ENCODE measurements around the gene TMEM132E.

The TMEM132E gene

DNA sequence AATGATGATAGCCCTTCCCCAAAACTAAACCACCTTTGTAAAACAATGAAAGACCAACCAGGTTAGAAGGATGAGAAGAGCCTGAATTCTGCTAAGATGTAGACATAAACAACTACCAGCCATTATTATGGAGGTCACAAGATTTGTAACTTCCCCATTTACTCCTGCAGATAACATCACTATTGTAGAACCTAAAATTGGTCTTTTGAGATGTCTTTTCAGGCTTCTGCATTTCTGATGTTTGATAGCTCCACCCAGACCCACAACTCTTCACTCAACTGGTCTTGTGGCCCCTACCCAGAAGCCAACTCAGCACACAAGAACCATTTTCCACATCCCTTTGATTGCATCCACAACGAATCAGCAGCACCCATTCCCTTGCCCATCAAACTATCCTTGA is 100.8 kb downstream of the TMEM132E start:
- Mint-ChIP-seq H3K9me3 (no peaks in the 10 kb centered on the region), H3K4me1 (ENCODE audit: low read depth) (no peaks in the 10 kb centered on the region), H3K27me3 (ENCODE audit: low read depth) (no peaks in the 10 kb centered on the region), H3K36me3 (ENCODE audit: low read depth) (no peaks in the 10 kb centered on the region), H3K4me3 (no peak overlapping the region), H3K27ac (no peak overlapping the region)
- no peak for DNase-seq (ENCODE audit: low spot score)

DNA sequence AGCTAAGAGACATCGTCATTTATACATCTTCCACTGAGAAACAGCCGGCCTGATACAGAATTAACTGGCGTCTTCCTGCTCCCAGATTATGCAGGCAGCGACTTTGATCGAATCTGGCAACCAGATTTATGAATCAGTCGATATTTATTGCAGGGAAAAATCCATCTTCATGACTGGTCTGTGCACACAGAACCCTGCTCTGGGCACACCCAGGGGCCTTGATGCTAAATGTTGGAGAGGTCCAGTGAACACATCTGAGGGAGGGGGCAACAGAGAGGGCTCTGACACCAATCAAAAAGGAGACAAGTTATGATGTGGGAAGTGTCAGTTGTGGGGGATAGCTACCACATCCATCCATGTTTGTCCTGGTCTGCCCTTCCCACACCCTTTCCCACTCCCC is 102.9 kb downstream of the TMEM132E start:
- H3K4me3 Mint-ChIP-seq: no peak overlapping the region
- DNase-seq (ENCODE audit: low spot score): no peak
- H3K27me3 Mint-ChIP-seq (ENCODE audit: low read depth): peaks cover 3% of the 10 kb centered on the region
- no peaks in the 10 kb centered on the region for H3K36me3 Mint-ChIP-seq (ENCODE audit: low read depth)
- H3K27ac Mint-ChIP-seq: no peak overlapping the region
- H3K4me1 Mint-ChIP-seq (ENCODE audit: low read depth): no peaks in the 10 kb centered on the region
- H3K9me3 Mint-ChIP-seq: no peaks in the 10 kb centered on the region

DNA sequence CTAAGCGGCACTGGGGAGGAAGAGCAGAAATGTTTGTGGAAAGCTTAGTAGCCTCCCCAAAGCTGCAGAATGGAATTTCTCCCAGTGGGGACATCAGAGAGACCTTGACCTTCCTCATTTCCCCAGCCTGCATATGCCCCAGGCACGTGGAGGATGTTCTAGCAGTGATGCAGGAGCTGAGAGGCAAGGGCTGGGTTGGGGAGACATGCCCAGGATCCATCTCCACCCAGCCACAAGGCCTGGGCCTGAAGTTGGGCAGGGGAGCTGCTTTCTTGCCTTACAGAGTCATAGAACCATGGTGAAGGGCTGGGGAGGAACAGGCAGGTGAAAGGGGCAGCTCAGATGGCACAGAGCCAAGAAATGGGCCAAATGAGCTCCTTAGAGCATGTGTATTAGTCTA is 104.0 kb downstream of the TMEM132E start:
- H3K9me3 Mint-ChIP-seq: no peaks in the 10 kb centered on the region
- no peak for DNase-seq (ENCODE audit: low spot score)
- no peak overlapping the region for H3K4me3 Mint-ChIP-seq
- H3K36me3 Mint-ChIP-seq (ENCODE audit: low read depth): no peaks in the 10 kb centered on the region
- H3K27me3 Mint-ChIP-seq (ENCODE audit: low read depth): peaks cover 5% of the 10 kb centered on the region
- no peak overlapping the region for H3K27ac Mint-ChIP-seq
- no peaks in the 10 kb centered on the region for H3K4me1 Mint-ChIP-seq (ENCODE audit: low read depth)

Measured in T-helper 2 cell treated with Interferon-gamma antibody and Interleukin-4, amounts not matched to agents 5 μg/mL and 100 μg/mL, for 36 hours (primary cell).